GM21367 (cell line): ENCODE measurements around the gene INSM2.
A peak's percentile ranks its signal among the peaks of the same experiment; 100 is the strongest.

Experiments
- ATAC-seq: cut with Tn5 transposase; IDR thresholded peaks from one replicate; pipeline ENCODE4 v1.9.1; 2021; ENCODE audit not compliant: unreplicated experiment

The INSM2 gene

GRCh38 chr14:35533357-35534207 lies at the start of gene INSM2:
Gene INSM2 (plus strand): TSS chr14:35534164. CDS start chr14:35534253, 89 bp downstream.
- ATAC-seq: peak; percentile 68

- ATAC-seq: no peak
These were observed 41.4 kb upstream of the INSM2 start for GRCh38 chr14:35492569-35493014.

- ATAC-seq: no peak
These were observed 38.7 kb upstream of the INSM2 start for GRCh38 chr14:35495278-35495677.

- ATAC-seq: no peak
These were observed 34.8 kb upstream of the INSM2 start for GRCh38 chr14:35499180-35499579.

GRCh38 chr14:35503646-35504045 lies 30.3 kb upstream of the INSM2 start:
- ATAC-seq: no peak

- no peak for ATAC-seq
These were observed 29.7 kb upstream of the INSM2 start for GRCh38 chr14:35504260-35504659.

- ATAC-seq: no peak
These were observed 27.5 kb upstream of the INSM2 start for GRCh38 chr14:35506461-35506860.

GRCh38 chr14:35506927-35507326 lies 27.0 kb upstream of the INSM2 start:
- ATAC-seq: no peak

GRCh38 chr14:35509846-35510245 lies 24.1 kb upstream of the INSM2 start:
- no peak for ATAC-seq

GRCh38 chr14:35512765-35513164 lies 21.2 kb upstream of the INSM2 start:
- no peak for ATAC-seq

- no peak for ATAC-seq
These were observed 18.0 kb upstream of the INSM2 start for GRCh38 chr14:35515916-35516315.

GRCh38 chr14:35519986-35520385 lies 14.0 kb upstream of the INSM2 start:
- ATAC-seq: no peak

- ATAC-seq: no peak
These were observed 8.3 kb upstream of the INSM2 start for GRCh38 chr14:35525695-35526094.

GRCh38 chr14:35526962-35527361 lies 7.0 kb upstream of the INSM2 start:
- ATAC-seq: no peak

GRCh38 chr14:35531960-35532747 lies 1.8 kb upstream of the INSM2 start:
- ATAC-seq: no peak

- peak; percentile 5 for ATAC-seq
These were observed 1.1 kb upstream of the INSM2 start for GRCh38 chr14:35532783-35533356.

GRCh38 chr14:35534208-35534872 lies 376 bp downstream of the INSM2 start:
- no peak for ATAC-seq

GRCh38 chr14:35534873-35535482 lies 1.0 kb downstream of the INSM2 start:
- ATAC-seq: peak; percentile 63

GRCh38 chr14:35535483-35536112 lies 1.6 kb downstream of the INSM2 start:
- no peak for ATAC-seq

- no peak for ATAC-seq
These were observed 6.0 kb downstream of the INSM2 start for GRCh38 chr14:35539969-35540368.
